Hematopoietic multipotent progenitor cell (in vitro differentiated cells): ENCODE measurements around the gene PTBP3. TPM values are rescaled to one million over a fixed set of nuclear protein-coding genes. Genes with fewer than 3 reads are reported as not detected.
"Not testable (repeated sequence)": the region's sequence is repeated elsewhere in the genome, so short reads cannot be mapped to it uniquely, and the experiment has no call there.

Experiments used
- DNase-seq, 3 donors: peaks; one replicate each; pipeline ENCODE4 v3.0.0-alpha.2; 2011 to 2015; ENCODE audit warnings: low read depth in 2 of 3, low spot score in 2 of 3
- total RNA-seq: library from RNA; depleted of rRNA; stranded (reverse); fragments of >200 nt; gene quantifications from one replicate; pipeline ENCODE4 v1.2.3, GENCODE V29; 2012

The PTBP3 gene
- total RNA-seq, 1 donor, result 34.5 TPM

DNA sequence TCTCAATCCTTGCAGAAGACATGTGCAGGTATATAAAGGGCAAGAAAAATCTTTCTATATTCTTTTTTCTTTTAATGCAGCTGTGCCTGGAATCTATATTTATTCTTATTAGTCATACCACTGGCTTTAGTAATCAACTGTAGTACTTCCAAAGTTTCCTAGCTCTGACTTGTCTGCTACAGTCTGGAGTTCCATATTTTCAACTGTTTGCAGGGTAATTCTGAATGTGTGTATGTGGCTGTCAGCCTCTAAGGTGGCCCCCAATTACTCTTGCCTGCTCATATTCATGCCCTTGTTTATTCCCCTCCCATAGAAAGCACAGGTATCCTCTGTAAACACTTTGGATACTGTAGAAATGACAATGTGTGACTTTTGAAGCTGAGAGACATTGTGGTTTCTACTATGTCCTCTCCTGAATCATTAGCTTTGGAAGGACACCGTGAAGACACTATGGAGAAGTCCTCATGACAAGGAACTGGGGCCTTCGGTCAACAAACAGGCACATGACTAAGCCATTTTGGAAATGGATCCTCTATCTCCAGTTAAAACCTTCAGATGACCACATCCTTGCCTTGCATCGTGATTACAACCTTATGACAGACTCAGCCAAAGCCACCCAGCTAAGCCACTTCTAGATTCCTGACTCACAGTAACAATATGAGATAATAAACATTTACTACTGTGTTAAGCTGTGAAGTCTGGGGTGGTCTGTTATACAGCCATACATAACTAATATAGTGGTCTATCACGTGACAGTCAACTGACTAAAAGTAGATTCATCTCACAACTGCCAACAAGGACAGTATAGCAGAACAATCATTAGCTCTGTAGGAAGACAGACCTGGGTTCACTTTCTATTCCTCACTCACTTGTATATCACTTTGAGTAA, 108.8 kb downstream of the PTBP3 start:
- no peak for DNase-seq

DNA sequence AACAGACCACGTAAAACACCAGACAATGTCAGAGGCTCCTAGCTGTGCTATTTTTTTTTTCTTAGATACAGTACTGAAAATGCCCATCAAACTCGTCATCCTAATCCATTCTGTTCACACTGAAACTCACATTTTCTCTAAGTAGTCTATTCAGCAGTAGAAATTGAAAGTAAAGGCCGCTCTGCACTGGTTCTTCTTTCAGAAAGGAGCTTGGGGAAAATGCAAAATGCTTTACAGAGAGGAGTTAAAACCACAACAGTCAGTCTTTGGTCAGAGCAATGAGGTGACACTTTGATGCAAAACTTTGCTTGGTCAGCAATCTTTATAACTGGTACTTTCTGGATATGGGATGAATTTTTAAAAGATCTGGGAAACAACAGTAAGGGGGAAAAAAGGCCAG, 114.5 kb downstream of the PTBP3 start:
- DNase-seq, result no peak

GRCh38 chr9:112212926-112213325, 120.5 kb downstream of the PTBP3 start:
- no peak for DNase-seq

DNA sequence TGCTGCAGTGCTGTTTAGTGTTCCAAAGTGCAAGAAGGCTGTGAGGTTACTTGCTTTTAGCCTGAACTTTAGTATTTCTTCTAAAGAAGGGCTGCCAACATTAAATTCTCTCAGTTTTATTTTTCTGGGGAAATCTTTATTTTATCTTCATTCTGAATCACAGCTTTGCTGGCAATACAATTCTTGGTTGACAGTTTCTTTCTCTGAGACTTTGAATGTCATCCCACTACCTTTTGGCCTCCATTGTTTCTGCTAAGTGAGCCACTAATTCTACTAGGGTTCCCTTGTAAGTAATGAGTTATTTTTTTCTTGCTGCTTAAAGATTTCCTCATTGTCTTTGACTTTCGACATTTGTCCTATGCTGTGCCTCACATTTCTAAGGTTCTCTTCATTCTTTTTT, 126.0 kb downstream of the PTBP3 start:
- peak in 1 of 3 donors; percentile 7 for DNase-seq

DNA sequence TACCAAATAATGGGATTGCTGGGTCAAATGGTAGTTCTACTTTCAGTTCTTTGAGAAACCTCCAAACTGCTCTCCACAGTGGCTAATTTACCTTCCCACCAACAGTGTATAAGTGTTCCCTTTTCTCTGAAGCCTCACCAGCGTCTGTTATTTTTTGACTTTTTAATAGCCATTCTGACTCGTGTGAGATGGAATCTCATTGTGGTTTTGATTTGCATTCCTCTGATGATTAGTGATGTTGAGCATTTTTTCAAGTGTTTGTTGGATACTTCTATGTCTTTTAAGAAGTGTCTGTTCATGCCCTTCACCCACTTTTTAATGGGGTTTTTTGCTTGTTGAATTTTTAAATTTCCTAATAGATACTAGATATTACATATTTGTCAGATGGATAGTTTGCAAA, 129.9 kb downstream of the PTBP3 start:
- DNase-seq, result no peak

DNA sequence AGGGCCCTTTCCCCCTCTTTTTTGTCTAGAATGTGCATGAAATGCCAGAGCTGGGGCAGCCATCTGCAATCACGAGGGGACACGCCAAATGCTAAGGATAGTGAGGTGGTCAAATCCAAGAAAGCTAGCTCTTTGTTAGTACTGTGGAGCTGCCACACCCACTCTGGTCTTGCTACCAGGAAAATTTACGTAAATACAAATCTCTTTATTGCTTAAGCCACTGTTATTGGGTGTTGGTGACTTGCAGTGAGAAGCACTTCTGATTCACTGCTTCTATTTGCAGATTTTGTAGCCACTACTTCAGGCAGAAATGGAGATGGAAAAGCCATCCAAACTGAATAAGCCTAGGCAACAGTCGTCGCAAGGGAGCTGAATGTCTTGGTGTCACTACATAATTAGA, 132.7 kb downstream of the PTBP3 start:
- DNase-seq, result no peak

- DNase-seq, result no peak
Measured at GRCh38 chr9:112198646-112199045, 134.8 kb downstream of the PTBP3 start.

DNA sequence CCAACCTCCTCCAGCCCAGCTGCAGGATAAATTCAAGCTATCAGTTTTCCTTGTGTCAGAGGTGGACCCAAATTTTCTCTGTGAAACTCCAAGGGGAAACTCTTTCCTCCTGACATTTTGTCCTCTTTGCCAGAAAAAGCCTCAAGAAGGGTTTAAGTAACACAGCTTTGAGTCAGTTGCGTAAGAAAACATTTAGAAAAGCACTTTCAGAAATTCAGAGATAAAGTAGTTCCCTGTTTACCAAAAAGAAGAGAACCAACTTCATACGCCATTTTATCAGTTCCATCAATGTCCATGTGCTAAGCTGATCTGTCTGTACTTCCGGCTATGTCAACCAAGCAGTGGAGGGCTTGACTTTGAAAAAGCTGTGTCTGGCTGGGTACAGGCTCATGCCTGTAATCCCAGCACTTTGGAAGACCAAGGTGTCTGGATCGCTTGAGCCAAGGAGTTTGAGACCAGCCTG, 138.4 kb downstream of the PTBP3 start:
- DNase-seq, result no peak

GRCh38 chr9:112193572-112194288, 139.7 kb downstream of the PTBP3 start:
- DNase-seq, result no peak

DNA sequence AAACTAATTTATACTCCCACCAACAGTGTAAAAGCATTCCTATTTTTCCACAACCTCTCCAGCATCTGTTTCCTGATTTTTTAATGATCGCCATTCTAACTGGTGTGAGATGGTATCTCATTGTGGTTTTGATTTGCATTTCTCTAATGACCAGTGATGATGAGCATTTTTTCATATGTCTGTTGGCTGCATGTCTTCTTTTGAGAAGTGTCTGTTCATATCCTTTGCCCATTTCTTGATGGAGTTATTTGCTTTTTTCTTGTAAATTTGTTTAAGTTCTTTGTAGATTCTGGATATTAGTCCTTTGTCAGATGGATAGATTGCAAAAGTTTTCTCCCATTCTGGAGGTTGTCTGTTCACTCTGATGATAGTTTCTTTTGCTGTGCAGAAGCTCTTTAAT, 143.1 kb downstream of the PTBP3 start:
- not testable (repeated sequence) for DNase-seq

DNA sequence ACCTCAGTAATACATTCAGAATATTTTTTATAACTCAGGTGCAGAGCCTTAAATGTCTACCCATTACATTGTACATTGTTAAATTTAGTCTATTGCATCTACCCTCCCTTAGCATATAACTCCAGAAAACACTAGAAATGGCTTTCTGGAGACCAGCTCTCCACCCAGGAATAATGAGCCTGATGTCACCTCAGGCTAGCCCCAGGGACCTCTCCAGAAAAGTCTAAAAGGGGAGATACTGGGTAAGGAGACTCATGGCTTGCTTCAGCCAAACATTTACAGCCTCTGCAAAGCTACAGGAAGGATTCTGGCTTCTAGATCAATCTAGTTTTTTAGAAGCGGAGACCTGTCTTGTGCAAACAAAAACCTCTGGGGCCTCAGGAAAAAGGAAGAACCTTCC, 144.5 kb downstream of the PTBP3 start:
- DNase-seq, result no peak

DNA sequence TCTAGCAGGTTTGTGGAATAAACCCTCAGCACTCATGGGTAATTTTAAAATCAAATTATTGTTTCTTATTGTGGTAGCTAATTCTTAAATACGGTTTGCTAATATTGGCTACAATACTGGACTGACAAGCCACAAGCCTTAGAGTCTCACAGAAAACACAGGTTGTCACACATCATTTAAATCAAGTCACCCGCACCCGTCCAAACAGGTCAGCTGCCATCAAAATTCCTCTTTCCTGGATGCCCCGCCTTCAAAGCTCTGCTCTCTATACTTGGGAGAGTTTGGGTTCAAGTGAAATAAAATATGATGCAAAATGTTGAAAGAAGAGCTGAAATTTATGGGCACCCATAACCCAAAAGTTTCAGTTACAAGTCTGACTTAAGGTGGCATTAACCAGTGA, 146.0 kb downstream of the PTBP3 start:
- no peak for DNase-seq

DNA sequence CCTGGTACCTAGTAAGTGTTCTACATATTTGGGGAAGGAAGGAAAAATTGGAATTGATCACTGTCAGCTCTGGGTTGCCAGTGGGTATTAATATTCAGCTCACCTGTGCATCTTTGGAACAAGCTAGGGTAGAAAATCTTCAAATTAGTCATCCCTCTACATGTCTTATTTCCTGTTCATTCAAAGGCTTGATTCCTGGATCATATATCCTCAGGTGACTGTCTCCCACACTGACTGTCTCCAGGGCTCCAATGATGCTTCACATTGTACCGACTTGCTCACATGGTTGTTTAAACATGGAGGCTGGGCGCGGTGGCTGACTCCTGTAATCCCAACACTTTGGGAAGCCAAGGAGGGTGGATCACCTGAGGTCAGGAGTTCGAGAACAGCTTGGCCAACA, 146.7 kb downstream of the PTBP3 start:
- DNase-seq, result no peak

GRCh38 chr9:112184946-112185345, 148.5 kb downstream of the PTBP3 start:
- DNase-seq, result no peak

DNA sequence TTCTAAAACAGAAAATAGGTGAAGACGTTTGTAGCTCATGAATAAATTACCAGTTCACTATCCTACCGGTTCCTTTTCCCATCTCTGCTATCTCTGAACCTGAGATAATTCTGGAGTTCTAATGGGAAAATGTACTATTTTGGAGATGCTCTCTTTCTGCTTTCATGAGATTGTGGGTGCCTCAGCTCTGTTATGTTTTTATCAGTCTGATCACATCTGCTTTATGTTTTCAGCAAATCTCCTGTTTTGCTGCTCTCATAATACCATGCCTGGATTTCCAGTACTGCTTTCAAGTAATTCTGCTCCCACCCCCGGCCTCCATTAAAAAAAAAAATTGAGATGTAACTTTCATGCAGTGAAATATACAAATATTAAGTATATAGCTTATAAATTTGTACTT, 149.2 kb downstream of the PTBP3 start:
- DNase-seq, result no peak

GRCh38 chr9:112180387-112180881, 153.0 kb downstream of the PTBP3 start:
- DNase-seq, result peak in 2 of 3 donors; percentile 72 to 77

- DNase-seq, result no peak
Measured at GRCh38 chr9:112179816-112180215, 153.6 kb downstream of the PTBP3 start.

- DNase-seq, result peak in 1 of 3 donors; percentile 43
Measured at GRCh38 chr9:112176524-112176923, 156.9 kb downstream of the PTBP3 start.

DNA sequence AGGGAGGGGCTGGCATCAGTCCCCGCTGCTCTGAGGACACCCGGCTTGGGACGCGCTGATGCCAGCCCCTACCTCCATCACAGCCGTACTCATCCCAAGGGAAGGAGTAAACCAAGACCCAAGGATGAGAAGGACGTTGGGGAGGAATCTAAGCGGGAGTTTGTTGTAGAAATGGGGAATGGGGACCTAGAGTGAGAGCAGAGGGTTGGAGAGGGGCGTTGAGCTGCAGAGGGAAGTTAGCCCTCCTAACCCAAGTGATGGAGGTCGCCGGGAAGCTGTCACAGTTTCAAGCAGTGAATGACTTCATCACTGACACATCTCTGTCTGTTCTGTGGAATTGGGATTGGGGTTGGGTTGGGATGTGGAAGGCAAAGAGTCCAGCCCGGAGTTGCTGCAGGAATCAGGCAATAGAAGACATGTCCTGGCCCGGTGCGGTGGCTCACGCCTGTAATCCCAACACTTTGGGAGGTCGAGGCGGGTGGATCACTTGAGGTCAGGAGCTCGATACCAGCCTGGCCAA, 157.6 kb downstream of the PTBP3 start:
- no peak for DNase-seq

DNA sequence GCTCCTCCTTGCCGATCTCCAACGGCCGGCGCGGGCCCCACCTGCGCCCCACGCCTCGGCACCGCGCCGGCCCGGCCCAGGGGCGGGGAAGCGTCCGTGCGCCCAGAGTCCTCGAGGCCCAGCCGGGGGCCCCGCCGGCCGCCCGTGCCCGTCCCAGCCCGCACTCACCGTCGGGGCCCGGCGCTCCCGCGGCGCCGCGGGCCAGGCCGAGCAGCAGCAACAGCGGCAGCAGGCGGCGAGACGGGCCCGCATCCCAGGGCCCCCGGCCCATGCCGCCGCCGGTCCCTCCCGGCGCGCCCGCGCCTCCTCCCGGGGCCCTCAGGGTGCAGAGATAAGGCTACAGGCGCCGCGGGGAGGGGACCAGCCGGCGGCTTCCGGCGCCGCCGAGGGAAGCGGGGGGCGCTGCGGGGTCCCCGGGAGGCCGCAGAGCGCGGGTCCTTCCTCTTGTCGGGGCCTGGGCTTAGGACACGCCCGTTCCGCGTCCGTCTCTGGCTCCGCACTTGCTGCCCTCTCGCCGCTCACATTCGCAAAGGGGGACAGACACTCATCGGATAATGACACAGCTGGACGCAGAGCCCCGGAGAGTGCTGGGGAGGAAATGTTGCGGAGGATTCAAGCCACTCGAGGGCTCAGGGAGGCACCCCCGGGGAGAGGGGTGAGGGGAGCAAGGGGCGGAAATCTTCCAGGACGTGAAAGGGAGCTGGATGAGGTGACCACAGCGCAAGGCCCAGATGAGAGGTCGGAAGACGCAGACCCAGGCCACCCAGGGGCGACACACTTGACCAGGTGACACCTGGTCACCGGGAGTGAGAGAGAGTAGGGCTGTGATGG, 158.2 kb downstream of the PTBP3 start, which contains the start of gene SUSD1:
Gene SUSD1, minus strand, starts transcription at position 333 of the 831 bp plus-strand sequence. Its CDS starts 62 bp downstream, at position 271.
- DNase-seq, result peak in 2 of 3 donors; percentile 68 to 71
